HEK293T (cell line): ENCODE measurements around the gene EREG.

Source experiments
- CTCF ChIA-PET: fragments of 350-600 bp; formaldehyde crosslinking; extraction: SDS; loops from one replicate; lab custom pipeline; 2021; ENCODE audit warnings: antibody characterized with exemption, inconsistent platforms; lab: Yijun Ruan, JAX
- POLR2A ChIA-PET: fragments of 350-600 bp; formaldehyde crosslinking; extraction: SDS; loops from one replicate; lab custom pipeline; 2020; ENCODE audit warnings: antibody characterized with exemption, inconsistent platforms; lab: Yijun Ruan, JAX
- DNase-seq: peaks from one replicate; pipeline ENCODE4 v3.0.0; 2012; ENCODE audit warnings: mixed read lengths; ENCODE audit errors: extremely low spot score
- ARNT ChIP-seq: fragments of 450-650 bp; IDR thresholded peaks from 2 replicates; pipeline ENCODE4 v1.6.1; 2017; ENCODE audit warnings: mild to moderate bottlenecking
- BHLHE40 ChIP-seq: fragments of 450-650 bp; IDR thresholded peaks from 2 replicates; pipeline ENCODE4 v1.6.1; 2016; ENCODE audit warnings: mild to moderate bottlenecking, moderate library complexity, borderline replicate concordance
- CTBP1 ChIP-seq: fragments of 450-650 bp; IDR thresholded peaks from 2 replicates; pipeline ENCODE4 v1.6.1; 2016; ENCODE audit warnings: borderline replicate concordance
- ELF4 ChIP-seq: fragments of 450-650 bp; IDR thresholded peaks from 2 replicates; pipeline ENCODE4 v1.6.1; 2017; ENCODE audit warnings: antibody characterized with exemption
- FOXA1 ChIP-seq: fragments of 450-650 bp; IDR thresholded peaks from 2 replicates; pipeline ENCODE4 v1.6.1; 2016; ENCODE audit warnings: mild to moderate bottlenecking
- FOXK2 ChIP-seq: fragments of 450-650 bp; IDR thresholded peaks from 2 replicates; pipeline ENCODE4 v1.6.1; 2016; ENCODE audit warnings: mild to moderate bottlenecking
- FOXM1 ChIP-seq: fragments of 450-650 bp; IDR thresholded peaks from 2 replicates; pipeline ENCODE4 v1.6.1; 2017; ENCODE audit warnings: mild to moderate bottlenecking, borderline replicate concordance
- HDGF ChIP-seq: fragments of 450-650 bp; IDR thresholded peaks from 2 replicates; pipeline ENCODE4 v1.6.1; 2017; ENCODE audit warnings: antibody characterized with exemption, borderline replicate concordance
- L3MBTL2 ChIP-seq: fragments of 450-650 bp; conservative IDR thresholded peaks from 2 replicates; pipeline ENCODE4 v1.6.1; 2016; ENCODE audit warnings: mild to moderate bottlenecking
- LEF1 ChIP-seq: fragments of 450-650 bp; IDR thresholded peaks from 2 replicates; pipeline ENCODE4 v1.6.1; 2017; ENCODE audit warnings: mild to moderate bottlenecking, borderline replicate concordance
- NFRKB ChIP-seq: fragments of 450-650 bp; IDR thresholded peaks from 2 replicates; pipeline ENCODE4 v1.6.1; 2016; ENCODE audit warnings: mild to moderate bottlenecking, moderate library complexity
- SP1 ChIP-seq: fragments of 450-650 bp; IDR thresholded peaks from 2 replicates; pipeline ENCODE4 v1.6.1; 2017
- SUZ12 ChIP-seq: fragments of 450-650 bp; IDR thresholded peaks from 2 replicates; pipeline ENCODE4 v1.6.1; 2016; ENCODE audit warnings: mild to moderate bottlenecking
- TARDBP ChIP-seq: fragments of 450-650 bp; IDR thresholded peaks from 2 replicates; pipeline ENCODE4 v1.6.1; 2016
- ZNF384 ChIP-seq: fragments of 450-650 bp; IDR thresholded peaks from 2 replicates; pipeline ENCODE4 v1.6.1; 2016
- TF ChIP-seq, protein P1 (sequence below): fragments of 450-650 bp; IDR thresholded peaks from 2 replicates; pipeline ENCODE4 v1.6.1; 2016

EREG gene

DNA sequence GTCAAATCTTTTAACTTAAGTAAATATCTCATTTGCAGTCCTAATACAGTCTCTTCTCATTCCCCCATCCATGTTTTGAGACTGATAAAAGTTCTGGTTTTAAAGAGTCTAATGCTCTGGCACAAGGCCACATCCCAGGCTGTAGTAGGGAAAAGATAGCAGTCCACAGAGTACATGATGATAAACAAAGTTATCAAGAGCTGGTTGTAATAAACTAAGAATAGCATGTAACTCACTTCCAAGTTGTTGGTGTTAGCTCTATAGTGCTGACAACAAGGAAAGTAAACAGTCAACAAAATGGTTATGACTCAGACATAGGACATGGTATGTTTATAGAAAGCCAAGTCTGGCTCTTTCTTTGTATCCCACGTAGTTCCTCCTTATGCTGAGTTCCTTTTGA, 58.2 kb downstream of the EREG start:
- ChIA-PET POLR2A (no interaction called here), CTCF (no interaction called here)
- no peak for TF ChIP-seq L3MBTL2
- no peak for TF ChIP-seq ARNT
- TF ChIP-seq, protein P1, sequence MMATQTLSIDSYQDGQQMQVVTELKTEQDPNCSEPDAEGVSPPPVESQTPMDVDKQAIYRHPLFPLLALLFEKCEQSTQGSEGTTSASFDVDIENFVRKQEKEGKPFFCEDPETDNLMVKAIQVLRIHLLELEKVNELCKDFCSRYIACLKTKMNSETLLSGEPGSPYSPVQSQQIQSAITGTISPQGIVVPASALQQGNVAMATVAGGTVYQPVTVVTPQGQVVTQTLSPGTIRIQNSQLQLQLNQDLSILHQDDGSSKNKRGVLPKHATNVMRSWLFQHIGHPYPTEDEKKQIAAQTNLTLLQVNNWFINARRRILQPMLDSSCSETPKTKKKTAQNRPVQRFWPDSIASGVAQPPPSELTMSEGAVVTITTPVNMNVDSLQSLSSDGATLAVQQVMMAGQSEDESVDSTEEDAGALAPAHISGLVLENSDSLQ = no peak
- TF ChIP-seq FOXM1 = no peak
- no peak for TF ChIP-seq TARDBP
- TF ChIP-seq LEF1 = no peak
- TF ChIP-seq FOXA1 = no peak
- TF ChIP-seq NFRKB = no peak
- no peak for TF ChIP-seq ELF4
- no peak for TF ChIP-seq SP1
- no peak for TF ChIP-seq FOXK2
- no peak for TF ChIP-seq SUZ12
- TF ChIP-seq CTBP1 = no peak
- TF ChIP-seq ZNF384 = no peak
- no peak for TF ChIP-seq HDGF
- TF ChIP-seq BHLHE40 = no peak
- no peak for DNase-seq

DNA sequence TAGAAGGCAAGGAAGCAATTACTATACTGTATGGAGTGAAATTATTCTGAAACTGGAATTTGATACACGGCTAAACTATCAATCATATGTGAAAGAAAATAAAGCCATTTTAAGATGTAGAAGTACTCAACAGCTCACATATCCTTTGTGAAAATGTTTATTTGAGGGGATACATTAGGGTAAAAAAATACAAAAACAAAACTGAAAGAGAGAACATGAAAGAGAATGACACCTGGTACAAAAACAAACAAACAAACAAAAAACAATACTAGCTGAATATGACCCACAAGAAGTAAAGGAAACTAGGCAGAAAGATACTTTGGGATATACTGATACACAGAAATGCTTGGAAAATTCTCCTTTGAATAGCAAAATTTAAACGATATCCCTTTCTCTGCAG, 59.2 kb downstream of the EREG start:
- ChIA-PET POLR2A (no interaction called here), CTCF (no interaction called here)
- no peak for TF ChIP-seq ELF4
- no peak for DNase-seq

DNA sequence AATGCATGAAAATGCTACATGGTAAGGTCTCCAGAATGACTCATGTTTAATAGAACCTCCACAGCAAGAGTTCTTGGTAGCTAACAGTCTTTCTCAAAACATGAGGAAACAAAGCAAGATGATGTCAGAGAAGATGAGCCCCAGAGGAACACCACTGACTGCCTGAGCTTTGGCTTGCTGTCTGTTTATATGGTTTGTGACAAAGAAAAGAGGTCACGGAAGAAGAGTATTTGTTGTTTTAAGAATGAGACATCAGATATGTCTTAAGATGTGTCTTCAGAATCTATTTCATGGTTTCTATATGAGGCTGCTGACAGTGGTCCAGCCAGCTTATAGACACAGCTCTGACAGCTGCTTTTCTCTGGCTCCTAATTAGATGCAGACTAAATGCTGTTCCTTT, 61.2 kb downstream of the EREG start:
- TF ChIP-seq L3MBTL2 (no peak), FOXK2 (no peak), ZNF384 (no peak)
- ChIA-PET CTCF (no interaction called here), POLR2A (no interaction called here)
- DNase-seq = no peak

DNA sequence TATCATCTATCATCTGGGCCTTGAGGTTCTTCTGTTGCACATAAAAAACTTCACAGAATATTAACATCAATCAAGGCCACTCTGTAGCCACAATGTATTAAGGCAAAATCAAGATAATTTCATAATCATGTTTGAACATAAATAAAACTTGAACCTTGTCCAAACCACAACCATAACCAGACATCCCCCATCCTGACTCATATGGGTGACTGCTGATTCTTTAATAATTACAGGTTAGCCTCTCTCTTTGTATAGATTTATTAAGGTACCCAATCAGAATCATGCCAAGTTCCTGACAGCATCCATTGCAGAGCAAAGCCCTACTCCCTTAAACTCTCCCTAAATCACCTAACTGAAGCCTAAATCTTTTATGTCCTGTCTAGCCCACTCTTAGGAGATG, 63.3 kb downstream of the EREG start:
- POLR2A ChIA-PET = no interaction called here
- no peak for DNase-seq
- TF ChIP-seq ARNT = no peak
- TF ChIP-seq ZNF384 = no peak
- TF ChIP-seq BHLHE40 = no peak
- no peak for TF ChIP-seq FOXA1
- no peak for TF ChIP-seq SUZ12
- TF ChIP-seq SP1 = no peak
- CTCF ChIA-PET = interaction anchor here (0.6 kb wide), 1 partner anchor 26 kb away, joined by 4 read pairs; no protein-coding TSS in a partner anchor

DNA sequence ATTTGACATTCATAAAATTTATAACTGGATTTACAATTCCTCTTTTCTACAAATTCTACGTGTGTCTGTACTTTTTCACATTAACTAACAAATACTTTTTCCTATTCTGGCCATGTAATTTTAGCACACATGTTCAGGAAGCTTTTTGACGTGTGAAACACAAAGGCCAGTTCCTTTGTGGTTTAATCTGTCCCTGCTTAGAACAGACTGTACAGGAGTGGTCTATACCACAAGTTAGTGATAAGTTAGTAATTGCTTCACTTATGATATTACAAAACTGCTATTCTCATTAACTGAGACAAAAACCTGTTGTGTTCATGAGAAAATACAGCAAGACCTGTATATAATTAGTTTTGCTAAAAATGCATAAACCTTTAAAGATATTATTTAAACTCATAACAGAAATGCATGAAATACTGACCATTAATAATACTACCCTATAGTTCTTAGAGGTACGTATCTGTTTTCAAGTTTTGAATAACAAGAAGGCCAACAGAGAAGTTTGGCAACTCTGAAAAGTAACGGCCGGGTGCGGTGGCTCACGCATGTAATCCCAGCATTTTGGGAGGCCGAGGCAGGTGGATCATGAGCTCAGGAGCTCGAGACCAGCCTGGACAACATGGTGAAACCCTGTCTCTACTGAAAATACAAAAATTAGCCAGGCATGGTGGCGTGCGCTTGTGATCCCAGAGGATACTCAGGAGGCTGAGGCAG, 66.3 kb downstream of the EREG start:
- POLR2A ChIA-PET = no interaction called here
- no peak for TF ChIP-seq FOXM1
- TF ChIP-seq BHLHE40 = no peak
- TF ChIP-seq ZNF384 = no peak
- TF ChIP-seq SUZ12 = no peak
- no peak for TF ChIP-seq NFRKB
- TF ChIP-seq FOXK2 = no peak
- CTCF ChIA-PET = no interaction called here
- no peak for DNase-seq

DNA sequence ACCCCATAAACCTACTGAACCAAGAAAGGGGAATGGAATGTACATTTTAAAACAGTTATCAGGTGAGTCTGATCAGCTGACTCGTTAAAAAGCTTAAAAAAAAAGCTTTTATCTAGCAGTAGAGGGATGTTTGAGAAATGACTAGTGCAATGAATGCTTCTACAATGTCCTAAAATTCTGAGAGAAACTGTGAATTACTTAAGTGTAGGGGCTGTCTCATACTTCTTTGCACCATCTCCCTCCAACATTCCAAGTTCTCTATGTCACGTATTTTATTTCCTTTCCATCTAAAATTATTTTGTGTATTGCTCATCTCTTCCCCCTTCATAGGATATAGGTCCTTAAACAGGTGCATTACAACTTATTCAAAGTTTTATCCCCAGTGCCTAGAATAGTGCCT, 68.1 kb downstream of the EREG start:
- TF ChIP-seq FOXK2 (no peak), ARNT (no peak), FOXM1 (no peak), BHLHE40 (no peak), L3MBTL2 (no peak), FOXA1 (no peak), HDGF (no peak), ELF4 (no peak), TARDBP (no peak), SUZ12 (no peak), CTBP1 (no peak), NFRKB (no peak), SP1 (no peak), LEF1 (no peak), ZNF384 (no peak)
- TF ChIP-seq, protein P1 = no peak
- no peak for DNase-seq
- POLR2A ChIA-PET = no interaction called here

DNA sequence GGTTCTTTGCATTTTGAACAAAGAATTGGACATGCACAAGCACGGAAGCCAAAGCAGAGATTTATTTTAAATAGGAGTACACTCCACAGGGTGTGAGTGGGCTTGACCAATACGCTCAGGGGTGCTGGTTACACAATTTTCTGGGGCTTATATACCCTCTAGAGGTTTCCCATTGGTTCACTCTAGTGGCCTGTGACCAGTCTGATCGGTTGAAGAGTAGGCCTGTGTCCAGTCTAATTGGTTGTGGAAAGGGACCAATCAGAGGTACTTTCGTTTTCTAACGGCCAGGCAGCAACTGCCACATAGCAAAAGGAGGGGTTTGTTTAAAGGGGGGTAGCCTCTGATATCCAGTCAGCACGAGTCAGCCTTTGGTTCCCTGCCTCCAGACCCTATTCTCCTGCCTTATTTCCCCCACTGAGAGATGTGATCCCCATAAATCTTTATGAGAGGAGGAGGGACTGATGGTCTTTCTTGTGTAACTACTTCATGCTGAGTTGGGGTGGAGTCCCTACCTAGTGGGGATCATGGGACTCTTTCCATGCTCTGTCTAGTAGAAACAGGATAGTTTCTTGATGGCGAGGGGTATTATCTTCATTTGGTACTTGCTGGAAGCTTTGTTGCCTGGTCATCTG, 68.7 kb downstream of the EREG start:
- ChIA-PET POLR2A (no interaction called here), CTCF (no interaction called here)

More for the DNA sequence above, 68.1 kb downstream of the EREG start:
- CTCF ChIA-PET = no interaction called here

More for the DNA sequence above, 68.7 kb downstream of the EREG start:
- TF ChIP-seq LEF1 (no peak), CTBP1 (no peak), ZNF384 (no peak), SUZ12 (no peak), NFRKB (no peak), FOXA1 (no peak), TARDBP (no peak), HDGF (no peak), L3MBTL2 (no peak)
- no peak for DNase-seq
